GM18499 (cell line): ENCODE results near the gene ATF7.

Source experiments
- ATAC-seq: cut with Tn5 transposase; IDR thresholded peaks from one replicate; pipeline ENCODE4 v1.9.1; 2021; ENCODE audit warnings: moderate number of reproducible peaks; ENCODE audit not compliant: insufficient read depth, unreplicated experiment

ATF7 gene

GRCh38 chr12:53467880-53468279 lies 158.3 kb downstream of the ATF7 start:
- ATAC-seq = no peak

- ATAC-seq = no peak
These were observed 159.1 kb downstream of the ATF7 start for GRCh38 chr12:53467082-53467481.

GRCh38 chr12:53466640-53467039 lies 159.5 kb downstream of the ATF7 start:
- no peak for ATAC-seq

- no peak for ATAC-seq
These were observed 160.5 kb downstream of the ATF7 start for GRCh38 chr12:53465679-53466078.

- ATAC-seq = no peak
These were observed 161.3 kb downstream of the ATF7 start for GRCh38 chr12:53464685-53465418.

GRCh38 chr12:53463802-53464560 lies 162.2 kb downstream of the ATF7 start:
- no peak for ATAC-seq

GRCh38 chr12:53462935-53463334 lies 163.2 kb downstream of the ATF7 start:
- no peak for ATAC-seq

GRCh38 chr12:53461591-53461990 lies 164.6 kb downstream of the ATF7 start:
- no peak for ATAC-seq

- ATAC-seq = no peak
These were observed 165.1 kb downstream of the ATF7 start for GRCh38 chr12:53461059-53461458.

- ATAC-seq = no peak
These were observed 167.1 kb downstream of the ATF7 start for GRCh38 chr12:53459097-53459496.
